Measurements from ENCODE around the gene GNAT2.
A peak's percentile ranks its signal among the peaks of the same experiment; 100 is the strongest.

GNAT2 gene

DNA sequence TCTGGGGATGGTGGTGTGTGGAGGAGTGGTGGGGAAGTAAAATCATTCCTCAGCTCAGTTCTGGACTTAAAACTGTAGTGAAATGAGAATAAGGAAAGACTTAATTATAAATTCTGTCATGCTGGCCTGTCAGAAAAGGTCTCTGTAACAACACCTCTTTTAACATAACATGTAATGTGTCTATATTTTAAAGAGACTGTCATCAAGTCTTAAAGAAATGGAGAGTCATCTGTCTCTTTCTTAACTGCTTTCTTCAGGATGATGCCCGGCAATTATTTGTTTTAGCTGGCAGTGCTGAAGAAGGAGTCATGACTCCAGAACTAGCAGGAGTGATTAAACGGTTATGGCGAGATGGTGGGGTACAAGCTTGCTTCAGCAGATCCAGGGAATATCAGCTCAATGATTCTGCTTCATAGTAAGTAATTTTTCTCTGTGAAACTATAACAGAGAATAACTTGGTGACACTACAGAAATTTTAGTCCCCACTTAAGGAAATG is 40.4 kb downstream of the GNAT2 start:
- FAIRE-seq (no peak), DNase-seq (ENCODE audit: insufficient read length, low spot score) (no peak)
- no peak for TF ChIP-seq POU2F2 (IDR thresholded peaks at IDR 0.05; ENCODE audit: low read depth, low read length)
- TF ChIP-seq POLR2A (IDR thresholded peaks at IDR 0.05; ENCODE audit: low read depth, low read length): no peak
- TF ChIP-seq TAF1 (IDR thresholded peaks at IDR 0.05; ENCODE audit: low read depth, low read length): no peak
- no peak for TF ChIP-seq SPI1 (IDR thresholded peaks at IDR 0.05; ENCODE audit: low read depth, low read length)
- TF ChIP-seq PAX5 (IDR thresholded peaks at IDR 0.05; ENCODE audit: insufficient read depth, low read length, severe bottlenecking): no peak
- no peak for TF ChIP-seq POLR2AphosphoS5 (IDR thresholded peaks at IDR 0.05; ENCODE audit: low read depth, low read length)

- TF ChIP-seq POLR2A (IDR thresholded peaks at IDR 0.05; ENCODE audit: low read depth, low read length) (no peak), POLR2AphosphoS5 (IDR thresholded peaks at IDR 0.05; ENCODE audit: low read depth, low read length) (no peak), SPI1 (IDR thresholded peaks at IDR 0.05; ENCODE audit: low read depth, low read length) (0 out of 2 replicates have a peak, but pooled peaks have one; percentile 39), POU2F2 (IDR thresholded peaks at IDR 0.05; ENCODE audit: low read depth, low read length) (no peak), PAX5 (IDR thresholded peaks at IDR 0.05; ENCODE audit: insufficient read depth, low read length, severe bottlenecking) (no peak), TAF1 (IDR thresholded peaks at IDR 0.05; ENCODE audit: low read depth, low read length) (no peak)
- DNase-seq (ENCODE audit: insufficient read length, low spot score) (no peak), FAIRE-seq (no peak)
These were observed 45.6 kb downstream of the GNAT2 start for GRCh38 chr1:109573785-109574184.

DNA sequence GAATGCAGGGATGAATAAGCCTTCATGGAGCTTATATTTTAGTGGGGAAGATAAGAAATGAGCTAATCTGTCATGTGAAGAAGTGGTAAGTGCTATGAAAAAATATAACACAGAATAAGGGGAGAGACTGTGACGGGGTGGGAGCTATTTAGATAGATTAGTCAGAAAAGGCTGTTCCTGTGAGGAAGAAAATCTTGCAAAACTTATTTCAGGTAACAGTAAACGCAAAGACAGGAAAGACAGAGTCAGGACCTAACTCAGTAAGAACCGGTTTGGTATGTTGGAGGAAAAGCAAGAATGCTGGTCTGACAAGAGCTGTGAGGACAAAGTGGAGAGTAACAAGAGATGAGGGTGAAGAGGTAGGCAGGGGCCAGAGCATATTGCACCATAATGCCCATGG is 49.0 kb downstream of the GNAT2 start:
- TF ChIP-seq POU2F2 (IDR thresholded peaks at IDR 0.05; ENCODE audit: low read depth, low read length) (no peak), POLR2A (IDR thresholded peaks at IDR 0.05; ENCODE audit: low read depth, low read length) (no peak), SPI1 (IDR thresholded peaks at IDR 0.05; ENCODE audit: low read depth, low read length) (no peak), POLR2AphosphoS5 (IDR thresholded peaks at IDR 0.05; ENCODE audit: low read depth, low read length) (no peak), TAF1 (IDR thresholded peaks at IDR 0.05; ENCODE audit: low read depth, low read length) (no peak), PAX5 (IDR thresholded peaks at IDR 0.05; ENCODE audit: insufficient read depth, low read length, severe bottlenecking) (no peak)
- no peak for DNase-seq (ENCODE audit: insufficient read length, low spot score)
- FAIRE-seq: no peak

- TF ChIP-seq PAX5 (IDR thresholded peaks at IDR 0.05; ENCODE audit: insufficient read depth, low read length, severe bottlenecking) (no peak), TAF1 (IDR thresholded peaks at IDR 0.05; ENCODE audit: low read depth, low read length) (no peak), POLR2AphosphoS5 (IDR thresholded peaks at IDR 0.05; ENCODE audit: low read depth, low read length) (no peak), POU2F2 (IDR thresholded peaks at IDR 0.05; ENCODE audit: low read depth, low read length) (no peak), POLR2A (IDR thresholded peaks at IDR 0.05; ENCODE audit: low read depth, low read length) (no peak), SPI1 (IDR thresholded peaks at IDR 0.05; ENCODE audit: low read depth, low read length) (no peak)
- FAIRE-seq (no peak), DNase-seq (ENCODE audit: insufficient read length, low spot score) (no peak)
These were observed 50.1 kb downstream of the GNAT2 start for GRCh38 chr1:109569323-109569722.

GRCh38 chr1:109567877-109568672 is 51.3 kb downstream of the GNAT2 start:
- DNase-seq (ENCODE audit: insufficient read length, low spot score) (no peak), FAIRE-seq (no peak)
- TF ChIP-seq POLR2A (IDR thresholded peaks at IDR 0.05; ENCODE audit: low read depth, low read length): no peak
- TF ChIP-seq POU2F2 (IDR thresholded peaks at IDR 0.05; ENCODE audit: low read depth, low read length): no peak
- TF ChIP-seq POLR2AphosphoS5 (IDR thresholded peaks at IDR 0.05; ENCODE audit: low read depth, low read length): no peak
- TF ChIP-seq TAF1 (IDR thresholded peaks at IDR 0.05; ENCODE audit: low read depth, low read length): no peak
- TF ChIP-seq PAX5 (IDR thresholded peaks at IDR 0.05; ENCODE audit: insufficient read depth, low read length, severe bottlenecking): no peak
- TF ChIP-seq SPI1 (IDR thresholded peaks at IDR 0.05; ENCODE audit: low read depth, low read length): no peak

- TF ChIP-seq POLR2AphosphoS5 (IDR thresholded peaks at IDR 0.05; ENCODE audit: low read depth, low read length) (no peak), POU2F2 (IDR thresholded peaks at IDR 0.05; ENCODE audit: low read depth, low read length) (no peak), SPI1 (IDR thresholded peaks at IDR 0.05; ENCODE audit: low read depth, low read length) (no peak), PAX5 (IDR thresholded peaks at IDR 0.05; ENCODE audit: insufficient read depth, low read length, severe bottlenecking) (no peak), TAF1 (IDR thresholded peaks at IDR 0.05; ENCODE audit: low read depth, low read length) (no peak), POLR2A (IDR thresholded peaks at IDR 0.05; ENCODE audit: low read depth, low read length) (no peak)
- no peak for DNase-seq (ENCODE audit: insufficient read length, low spot score)
- no peak for FAIRE-seq
These were observed 52.4 kb downstream of the GNAT2 start for GRCh38 chr1:109566982-109567381.

DNA sequence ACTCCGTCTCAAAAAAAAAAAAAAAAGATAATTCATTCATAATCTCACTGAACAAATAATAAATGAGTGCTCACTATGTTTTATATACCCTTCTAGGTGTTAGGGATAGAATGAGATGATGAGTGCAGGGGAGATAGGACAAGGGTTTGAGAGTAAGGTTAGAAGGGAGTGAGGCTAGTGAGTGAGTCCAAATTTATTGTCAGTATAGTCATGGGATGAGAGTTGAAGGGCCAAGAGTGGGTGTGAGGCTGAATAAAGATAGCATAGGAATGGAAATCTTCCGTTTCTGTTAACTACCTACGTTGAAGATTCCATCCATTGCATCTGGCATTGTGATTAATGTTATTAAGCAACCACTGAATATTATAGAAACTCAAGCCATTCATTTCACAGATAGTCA is 54.2 kb downstream of the GNAT2 start:
- DNase-seq (ENCODE audit: insufficient read length, low spot score) (no peak), FAIRE-seq (no peak)
- TF ChIP-seq POU2F2 (IDR thresholded peaks at IDR 0.05; ENCODE audit: low read depth, low read length): no peak
- no peak for TF ChIP-seq SPI1 (IDR thresholded peaks at IDR 0.05; ENCODE audit: low read depth, low read length)
- no peak for TF ChIP-seq TAF1 (IDR thresholded peaks at IDR 0.05; ENCODE audit: low read depth, low read length)
- no peak for TF ChIP-seq POLR2A (IDR thresholded peaks at IDR 0.05; ENCODE audit: low read depth, low read length)
- TF ChIP-seq PAX5 (IDR thresholded peaks at IDR 0.05; ENCODE audit: insufficient read depth, low read length, severe bottlenecking): no peak
- TF ChIP-seq POLR2AphosphoS5 (IDR thresholded peaks at IDR 0.05; ENCODE audit: low read depth, low read length): no peak

DNA sequence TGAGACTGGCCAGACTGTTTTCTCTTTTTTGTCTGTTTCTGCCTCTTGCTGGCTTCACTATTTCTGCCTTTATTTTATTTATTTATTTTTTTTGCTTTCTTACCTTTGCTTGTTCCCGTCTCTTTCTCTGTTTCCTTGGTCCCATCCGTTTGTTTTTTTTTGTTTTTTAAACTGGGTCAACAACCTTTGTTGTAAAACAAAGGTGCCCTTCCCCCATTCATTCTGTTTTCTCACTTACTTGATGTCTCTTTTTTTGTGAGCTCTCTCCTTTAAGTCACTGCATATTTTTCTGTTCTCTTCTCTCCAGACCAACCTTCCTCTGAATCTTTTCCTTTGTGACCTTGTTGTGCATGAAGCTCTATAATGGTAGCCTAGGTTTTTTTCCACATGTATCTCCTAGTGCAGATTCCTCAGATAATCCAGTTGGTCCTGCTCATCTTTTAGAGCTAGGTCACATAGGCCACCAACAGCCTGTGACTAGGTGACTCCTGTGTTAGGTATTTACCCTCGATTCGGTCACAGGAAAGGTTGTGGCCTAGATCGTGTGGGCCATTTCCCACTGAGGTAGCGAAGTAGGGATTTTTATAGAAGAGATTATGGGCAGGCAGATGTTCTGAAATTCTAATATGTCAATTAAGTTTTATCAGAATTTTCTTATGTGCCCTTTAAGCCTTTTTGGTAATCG is 55.1 kb downstream of the GNAT2 start:
- DNase-seq (ENCODE audit: insufficient read length, low spot score) (no peak), FAIRE-seq (no peak)
- TF ChIP-seq SPI1 (IDR thresholded peaks at IDR 0.05; ENCODE audit: low read depth, low read length) (no peak), POU2F2 (IDR thresholded peaks at IDR 0.05; ENCODE audit: low read depth, low read length) (no peak), POLR2A (IDR thresholded peaks at IDR 0.05; ENCODE audit: low read depth, low read length) (no peak), TAF1 (IDR thresholded peaks at IDR 0.05; ENCODE audit: low read depth, low read length) (no peak), POLR2AphosphoS5 (IDR thresholded peaks at IDR 0.05; ENCODE audit: low read depth, low read length) (no peak), PAX5 (IDR thresholded peaks at IDR 0.05; ENCODE audit: insufficient read depth, low read length, severe bottlenecking) (no peak)

DNA sequence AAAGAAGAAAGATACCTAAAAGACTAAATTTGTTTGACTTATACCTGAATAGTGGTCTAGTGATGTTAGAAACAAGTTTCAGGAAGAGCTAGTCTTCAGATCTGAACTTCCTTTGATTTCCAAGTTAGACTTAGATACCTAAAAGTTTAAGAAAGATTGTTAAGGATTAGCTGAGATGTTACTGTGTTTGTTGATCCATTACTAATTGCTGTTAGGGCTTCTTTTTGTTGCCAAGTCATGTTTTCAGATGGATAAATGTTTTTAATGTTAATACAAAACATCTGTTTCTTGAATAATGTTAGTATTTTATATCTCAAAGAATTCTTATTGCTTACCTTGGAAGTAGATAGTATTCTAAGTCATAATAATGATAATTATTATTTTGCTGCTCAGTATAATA is 59.4 kb downstream of the GNAT2 start:
- DNase-seq (ENCODE audit: insufficient read length, low spot score) (no peak), FAIRE-seq (no peak)
- TF ChIP-seq PAX5 (IDR thresholded peaks at IDR 0.05; ENCODE audit: insufficient read depth, low read length, severe bottlenecking): no peak
- no peak for TF ChIP-seq POLR2A (IDR thresholded peaks at IDR 0.05; ENCODE audit: low read depth, low read length)
- TF ChIP-seq SPI1 (IDR thresholded peaks at IDR 0.05; ENCODE audit: low read depth, low read length): no peak
- no peak for TF ChIP-seq TAF1 (IDR thresholded peaks at IDR 0.05; ENCODE audit: low read depth, low read length)
- TF ChIP-seq POLR2AphosphoS5 (IDR thresholded peaks at IDR 0.05; ENCODE audit: low read depth, low read length): no peak
- TF ChIP-seq POU2F2 (IDR thresholded peaks at IDR 0.05; ENCODE audit: low read depth, low read length): no peak
